Activated CD4-positive, alpha-beta T cell treated with anti-CD3 and anti-CD28 coated beads, Interleukin-2, amount 50 U/mL, for 4 hours (primary cell): Measurements from ENCODE around the gene HYAL1.

Source experiments
- DNase-seq, 2 experiments: peaks; one replicate each; pipeline ENCODE4 v3.0.0-alpha.2; 2020

HYAL1 gene

DNA sequence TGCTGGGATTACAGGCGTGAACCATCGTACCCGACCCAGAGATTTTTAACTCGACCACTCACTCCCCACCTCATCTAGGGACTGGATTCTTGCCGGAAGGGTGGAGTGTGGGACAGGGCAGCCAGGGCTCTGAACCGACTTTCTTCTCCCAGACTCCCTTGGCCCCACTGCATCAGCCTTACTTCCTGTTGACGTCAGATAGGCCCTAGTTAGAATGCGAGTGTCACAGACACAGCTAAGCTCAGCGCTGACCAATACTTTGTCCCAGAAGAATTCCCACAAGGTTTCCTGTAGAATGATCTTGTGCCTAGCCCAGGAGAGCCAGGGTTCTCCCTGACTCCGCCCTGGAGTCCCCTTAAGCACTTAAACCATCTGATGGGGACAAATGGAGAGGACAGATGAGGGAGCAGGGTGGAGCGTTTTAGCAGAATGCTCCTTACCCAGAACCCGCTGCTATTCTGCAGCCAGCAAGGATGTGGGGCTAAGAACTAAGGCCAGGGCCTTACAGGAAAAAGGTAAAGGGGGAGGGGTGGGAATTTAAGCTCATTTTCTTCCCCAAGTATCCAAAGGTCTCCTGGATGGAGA is 30.5 kb upstream of the HYAL1 start:
- no peak for DNase-seq

DNA sequence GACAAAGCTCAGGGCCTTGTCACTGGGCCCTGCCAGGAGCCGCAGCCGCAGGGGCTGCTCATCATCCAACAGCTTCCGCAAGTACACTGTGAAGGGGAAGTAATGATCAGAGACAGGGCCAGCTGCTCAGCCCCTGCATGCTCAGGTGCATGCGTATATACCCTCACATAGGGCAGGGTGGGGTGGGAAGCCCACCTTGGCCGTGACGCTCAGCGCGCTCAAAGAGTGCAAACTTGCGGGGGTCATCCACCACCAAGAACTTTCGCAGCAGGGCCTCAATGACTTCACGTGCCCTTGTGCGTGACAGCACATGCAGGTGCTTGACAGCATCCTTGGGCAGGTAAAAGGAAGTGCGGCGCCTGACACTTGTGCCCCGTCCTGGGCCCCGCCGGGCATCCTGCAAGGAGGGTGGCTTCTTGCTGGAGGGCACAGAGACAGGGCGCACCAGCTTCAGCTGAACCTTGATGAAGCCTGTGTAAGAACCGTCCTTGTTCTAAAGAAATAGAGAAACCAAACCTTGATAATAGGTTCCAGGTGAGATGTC is 28.1 kb upstream of the HYAL1 start:
- DNase-seq: no peak

DNA sequence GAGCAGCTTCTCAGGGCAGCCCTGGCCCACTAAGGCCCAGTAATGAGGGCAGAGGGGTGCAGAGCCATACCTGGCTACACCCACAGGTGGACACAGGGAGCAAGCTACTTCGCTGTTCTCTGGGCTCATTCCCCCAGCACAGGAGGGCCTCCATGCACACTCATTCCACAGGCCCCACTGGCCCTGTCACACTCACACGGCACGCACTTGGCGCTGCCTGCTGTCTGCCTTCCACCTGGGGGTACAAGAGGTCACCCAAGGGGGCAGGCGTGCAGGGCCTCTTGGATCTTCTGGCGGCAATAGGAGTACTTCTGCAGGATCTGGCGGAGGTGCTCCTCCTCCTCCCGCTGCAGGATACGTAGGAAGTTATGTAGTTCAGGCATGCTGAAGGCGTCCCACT is 27.0 kb upstream of the HYAL1 start:
- no peak for DNase-seq

DNA sequence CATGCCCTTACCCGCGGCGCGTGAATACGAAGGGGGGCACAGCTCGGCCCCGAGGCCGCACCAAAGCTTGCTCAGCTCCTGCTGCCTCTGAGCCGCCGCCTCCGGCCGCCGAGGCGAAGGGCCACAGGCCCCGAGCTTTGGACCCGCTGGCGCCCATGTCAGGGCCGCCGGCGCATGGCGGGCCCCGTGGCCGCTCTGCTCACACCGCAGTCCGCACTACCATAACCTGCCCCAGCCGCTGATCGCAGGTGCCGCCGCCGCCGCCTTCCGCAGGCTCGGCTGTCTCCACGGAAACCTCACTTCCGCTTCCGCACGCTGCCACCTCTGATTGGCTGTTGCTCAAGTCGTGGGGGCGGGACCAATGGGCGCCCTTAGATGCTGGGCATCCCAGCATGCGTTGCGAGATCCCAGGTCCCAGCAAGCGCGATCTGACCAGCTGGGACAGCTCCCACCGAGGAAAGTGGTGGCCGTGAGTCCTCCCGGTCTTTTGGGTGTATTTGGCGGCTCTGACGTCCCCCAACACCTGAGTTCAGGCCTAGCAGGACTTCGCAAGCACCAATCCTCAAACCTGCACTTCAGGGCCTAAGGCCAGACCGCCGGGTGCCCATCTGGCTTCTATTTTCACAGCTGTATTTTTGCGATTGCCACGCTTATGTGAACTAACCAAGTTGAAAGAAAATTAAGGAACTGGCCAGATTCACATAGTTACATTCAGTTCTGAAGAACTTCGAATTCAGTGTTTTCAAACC is 24.7 kb upstream of the HYAL1 start, which contains the start of gene TUSC2:
TUSC2 (minus strand) TSS at position 281 of the 749 bp plus-strand sequence; CDS start at position 157, 124 bp downstream.
- peak; percentile 92 to 93 for DNase-seq

DNA sequence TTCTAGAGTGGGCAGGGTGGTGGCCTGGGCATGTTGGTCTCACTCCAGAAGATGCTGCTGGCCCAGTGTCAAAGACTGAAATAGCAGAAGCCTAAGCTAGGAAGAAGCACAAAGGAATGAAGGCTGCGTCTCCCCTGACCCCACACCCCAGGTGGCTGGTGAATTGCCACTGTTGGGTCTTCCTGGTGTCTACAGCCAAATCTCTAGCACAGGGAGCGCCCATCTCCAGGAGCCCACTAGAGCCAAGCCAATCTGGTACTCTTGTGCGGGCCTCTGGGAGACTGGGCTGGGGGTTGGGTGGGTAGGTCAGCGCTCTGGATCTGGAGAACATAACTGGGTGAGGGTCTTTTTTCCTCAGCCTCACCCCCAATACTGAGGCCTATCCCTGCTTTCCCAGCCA is 23.8 kb upstream of the HYAL1 start:
- DNase-seq: no peak

DNA sequence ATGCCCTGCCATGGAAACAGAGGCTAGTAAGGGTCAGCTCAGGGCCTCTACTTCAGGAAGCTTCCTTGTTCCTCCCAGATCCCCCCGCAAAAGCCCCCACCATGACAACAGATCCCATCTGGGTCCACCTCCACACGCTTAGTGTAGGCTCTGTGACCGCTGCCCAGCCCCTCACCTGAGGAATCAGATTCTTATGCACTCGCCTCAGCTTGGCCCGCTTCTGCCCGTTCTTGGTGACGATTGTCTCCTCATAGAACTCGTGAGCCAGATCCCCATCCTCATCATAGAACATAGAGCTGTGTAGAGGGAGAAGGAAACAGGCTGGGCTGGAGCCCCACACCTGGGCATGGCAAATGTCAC is 22.8 kb upstream of the HYAL1 start:
- no peak for DNase-seq

DNA sequence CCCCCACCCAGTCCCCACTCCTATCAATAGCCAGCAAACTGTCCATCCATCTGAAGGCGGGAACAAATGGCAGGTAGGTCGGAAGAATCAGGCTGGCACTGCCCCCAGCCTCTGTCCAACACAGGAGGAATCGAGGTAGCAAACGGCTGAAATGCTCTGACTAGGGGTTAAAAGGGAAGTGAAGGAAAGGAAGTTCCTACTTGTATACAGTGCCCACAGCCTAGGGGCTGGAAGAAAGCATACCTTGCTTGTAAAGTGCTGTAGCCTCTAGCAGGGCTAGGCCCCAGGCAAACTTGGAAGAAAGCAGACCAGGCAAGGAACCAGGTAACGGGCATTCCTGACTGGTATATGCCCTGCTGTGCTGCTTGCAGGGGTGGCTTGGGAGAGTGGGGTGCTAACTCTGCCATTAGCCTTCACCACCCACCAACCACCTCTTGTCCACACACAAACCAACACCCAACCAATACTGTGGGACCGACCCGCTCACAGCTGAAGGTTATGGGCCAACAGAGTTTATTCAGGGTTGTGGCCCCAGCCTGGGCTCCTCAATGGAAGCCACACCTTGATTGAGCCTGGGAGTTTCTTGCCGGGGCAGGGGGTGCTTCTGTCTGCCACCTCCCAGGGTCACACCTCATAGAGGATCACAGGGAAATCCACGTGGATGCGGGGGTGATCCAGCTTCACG is 22.3 kb upstream of the HYAL1 start:
- DNase-seq: no peak

DNA sequence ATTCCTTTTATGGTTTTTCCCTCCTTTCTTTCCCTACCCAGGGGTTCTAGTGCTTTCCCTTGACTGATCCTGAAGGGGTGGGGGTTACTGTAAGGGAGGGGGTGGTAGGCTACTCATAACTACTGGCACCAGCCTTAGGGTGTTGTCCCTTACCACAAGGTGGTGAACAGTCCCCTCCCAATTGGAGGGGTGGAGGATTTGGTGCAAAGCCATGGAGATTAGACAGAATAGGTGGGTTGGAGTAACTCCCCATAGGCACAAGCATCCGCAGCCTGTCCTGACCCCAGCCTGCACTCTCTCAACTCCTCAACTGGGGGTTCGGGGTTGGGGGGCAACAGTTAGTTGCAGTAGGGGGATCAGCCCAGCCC is 21.7 kb upstream of the HYAL1 start:
- no peak for DNase-seq

DNA sequence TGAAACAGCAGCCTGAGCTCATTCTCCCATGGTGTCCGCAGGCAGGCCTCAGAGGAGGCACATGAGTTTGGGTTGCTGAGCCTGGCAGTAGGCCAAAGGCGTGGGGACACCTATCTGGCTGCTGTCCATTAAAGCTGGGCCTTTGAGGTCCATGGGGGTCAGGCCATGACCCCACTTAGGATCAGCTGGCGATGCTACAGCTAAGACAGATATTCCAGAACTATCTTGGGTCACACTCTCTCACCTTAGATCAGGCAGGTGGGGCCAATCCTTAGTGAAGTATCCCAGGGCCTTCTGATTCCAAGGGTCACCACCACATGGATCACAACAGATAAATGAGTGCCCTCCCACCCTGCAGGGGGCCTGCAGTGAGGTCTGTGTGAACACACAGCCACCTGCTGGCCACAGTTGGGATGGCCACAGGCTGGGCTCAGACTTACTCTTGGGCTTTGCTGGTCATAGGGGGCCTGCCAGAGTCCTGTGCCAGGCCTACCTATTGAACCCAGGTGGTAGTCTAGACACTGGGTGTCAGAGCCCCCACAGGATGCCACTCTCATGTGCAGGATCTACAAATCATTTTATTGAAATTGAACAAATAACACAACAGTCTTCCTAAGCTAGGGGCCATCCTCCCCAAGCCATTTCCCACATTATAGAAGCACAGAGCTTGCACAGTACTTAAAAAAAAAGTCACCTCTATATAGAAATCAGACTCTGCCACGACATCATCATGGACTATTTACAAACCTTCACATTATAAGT is 21.2 kb upstream of the HYAL1 start:
- peak; percentile 46 to 55 for DNase-seq

DNA sequence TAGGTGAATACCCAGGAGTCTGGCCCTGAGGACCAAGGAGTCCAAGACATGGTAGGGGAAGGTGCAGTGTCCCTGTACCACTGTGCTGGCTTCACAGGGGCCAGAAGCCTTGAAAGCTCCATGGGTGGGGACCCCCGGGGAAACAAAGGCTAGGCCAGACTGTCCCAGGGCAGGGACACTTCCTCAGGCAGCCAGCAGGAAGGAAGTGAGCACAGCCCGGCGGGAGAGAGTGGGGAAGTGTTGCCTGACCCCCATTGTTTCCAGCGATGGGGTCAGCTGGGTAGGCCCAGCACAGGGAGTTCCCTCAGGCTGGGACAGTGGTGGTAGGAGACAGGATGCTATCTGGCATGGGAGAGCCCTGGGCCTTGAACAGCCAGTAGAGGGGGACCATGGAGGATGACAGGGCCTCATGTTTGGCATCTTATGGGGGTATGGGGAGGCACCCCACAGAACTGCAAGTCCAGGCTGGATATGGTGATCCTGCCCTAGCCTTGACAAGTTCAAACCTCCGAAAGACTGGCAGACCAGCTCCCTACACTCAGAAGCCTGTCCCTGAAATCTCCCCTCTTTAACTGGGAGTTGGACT is 20.3 kb upstream of the HYAL1 start:
- DNase-seq: no peak

DNA sequence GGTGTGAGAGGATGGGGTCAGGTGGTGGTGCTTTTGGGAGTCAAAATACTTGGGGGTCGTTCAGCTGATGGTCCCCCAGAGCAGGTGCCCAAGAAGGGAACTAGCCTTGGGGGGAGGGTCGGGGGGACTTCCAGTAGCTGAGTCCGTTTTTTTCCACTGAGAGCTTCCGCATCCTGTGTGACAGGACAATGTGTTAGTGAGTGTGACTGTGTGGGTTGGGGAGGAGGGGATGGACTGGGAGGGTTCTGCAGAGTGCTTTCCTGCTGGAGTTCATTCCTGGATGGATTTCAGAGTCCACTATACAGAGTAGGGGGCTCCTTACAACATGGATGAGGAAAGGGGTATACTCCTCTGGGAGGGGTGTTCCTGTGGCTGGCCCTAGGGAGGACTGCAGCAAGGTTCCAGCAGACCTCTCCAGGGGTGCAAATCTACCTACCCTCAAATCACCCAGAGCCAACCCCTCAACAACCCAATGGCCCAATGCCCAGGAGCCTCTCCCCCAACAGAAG is 19.8 kb upstream of the HYAL1 start:
- DNase-seq: no peak

DNA sequence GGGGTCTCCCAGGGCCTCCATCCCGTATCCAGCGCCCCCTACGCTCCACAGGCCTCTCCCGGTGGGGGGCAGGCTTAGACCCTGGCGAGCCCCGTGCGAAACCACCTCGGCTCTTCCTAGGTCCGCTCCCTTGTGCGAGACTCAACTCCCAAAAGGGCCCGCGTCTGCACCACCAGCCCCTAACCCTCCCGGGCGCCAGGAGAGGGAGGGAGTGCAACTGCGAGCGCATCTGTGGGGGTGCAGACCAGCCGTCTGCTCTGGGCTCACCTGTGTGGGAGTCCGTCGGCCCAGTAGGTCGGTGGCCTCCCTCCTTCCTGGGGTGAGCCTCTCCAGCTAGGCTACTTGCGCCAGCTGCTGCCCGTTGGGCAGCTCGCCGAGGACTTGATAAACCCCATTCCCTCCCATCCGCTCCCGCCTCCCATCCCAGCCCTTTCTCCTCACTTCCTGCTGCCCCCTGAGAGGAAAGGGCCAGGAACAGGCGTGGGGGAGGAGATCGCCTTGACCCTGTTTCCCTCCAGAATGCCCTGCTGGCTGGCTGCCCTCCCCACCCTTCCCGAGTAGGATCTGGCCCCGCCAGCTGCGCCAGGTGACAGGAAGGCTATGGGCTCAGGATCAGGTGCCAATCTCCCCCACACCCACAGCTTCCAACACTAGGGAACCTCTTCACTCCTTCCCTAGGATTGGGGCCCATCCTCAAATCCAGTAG is 19.2 kb upstream of the HYAL1 start, which contains the start of gene HYAL2:
HYAL2 (minus strand) TSS at position 360 of the 706 bp plus-strand sequence. CDS start 2,256 bp downstream, outside the sequence.
- no peak for DNase-seq

DNA sequence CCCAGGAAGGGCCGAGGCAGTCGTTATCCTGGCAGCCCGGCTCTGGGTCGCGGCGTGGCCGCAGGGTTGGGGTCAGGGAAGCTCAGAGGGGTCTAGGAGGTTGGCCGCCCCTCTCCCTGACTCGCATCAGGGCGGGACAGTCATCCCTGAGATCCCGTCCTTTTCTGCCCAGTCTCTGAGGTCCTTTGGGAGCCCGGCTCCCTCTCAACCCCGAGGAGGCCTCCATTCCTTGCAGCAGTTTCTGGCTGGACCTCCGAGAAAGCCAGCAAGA is 18.7 kb upstream of the HYAL1 start:
- no peak for DNase-seq

DNA sequence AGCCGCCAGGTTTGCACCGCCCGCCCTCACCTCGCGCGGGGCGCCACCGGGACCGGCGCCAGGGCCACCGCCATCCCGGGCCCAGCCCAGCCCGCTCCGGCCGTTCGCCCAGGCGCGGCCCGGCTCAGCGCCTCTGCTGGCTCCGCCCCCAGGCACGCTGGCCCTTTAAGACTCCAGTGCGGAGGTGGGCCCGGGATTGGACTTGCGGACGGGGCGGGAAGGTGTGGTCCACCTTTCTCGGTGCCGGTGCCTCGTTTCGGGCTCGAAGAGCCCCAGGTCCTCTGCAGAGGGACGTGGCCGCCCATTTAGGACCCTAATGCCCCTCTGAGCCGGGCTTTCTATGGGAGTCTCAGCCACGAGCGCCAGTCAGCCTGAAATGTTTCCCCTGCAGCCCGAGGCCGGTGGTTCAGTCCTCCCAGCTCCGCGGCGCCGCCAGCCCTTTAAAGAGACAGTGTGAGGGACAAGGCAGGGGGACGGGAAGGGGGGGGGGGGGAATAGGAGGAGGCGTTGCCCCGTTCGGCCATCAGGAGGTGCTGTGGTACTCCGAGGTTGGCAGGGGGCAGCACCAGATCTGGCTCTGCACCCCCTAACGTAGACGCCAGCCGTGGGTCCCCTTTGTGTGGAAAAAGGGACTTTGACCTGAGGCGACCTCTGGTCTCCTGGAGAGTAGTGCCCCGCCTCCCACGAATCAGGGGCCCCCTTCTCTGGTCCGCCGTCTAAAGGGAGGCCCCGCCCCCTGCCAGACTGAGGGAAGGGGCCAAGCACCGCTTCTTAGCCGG is 18.2 kb upstream of the HYAL1 start:
- peak; percentile 75 for DNase-seq

DNA sequence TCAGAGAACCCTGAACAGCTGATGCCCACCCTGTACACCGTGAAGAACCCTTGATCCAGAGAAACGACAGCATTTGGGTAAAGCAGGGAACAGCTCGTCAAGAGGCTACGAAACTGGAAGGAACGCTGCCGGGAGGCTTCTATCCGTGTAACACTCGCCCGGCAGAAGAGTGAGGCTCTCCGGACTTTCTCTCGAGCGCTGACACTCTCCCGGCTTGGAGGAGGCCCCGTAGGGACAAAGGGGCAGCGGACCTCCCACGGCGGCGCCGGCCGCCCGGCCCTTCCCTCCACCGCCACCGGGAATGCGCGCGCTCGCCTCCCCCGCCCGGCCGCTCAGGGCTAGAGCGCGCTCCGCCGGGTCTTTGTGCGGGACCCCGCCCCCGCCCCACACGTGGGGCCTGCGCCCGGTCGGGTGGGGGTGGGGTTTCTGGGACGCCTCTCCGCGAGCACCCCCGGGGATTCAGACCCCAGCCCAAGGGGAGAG is 17.5 kb upstream of the HYAL1 start:
- DNase-seq: peak; percentile 44 to 58

DNA sequence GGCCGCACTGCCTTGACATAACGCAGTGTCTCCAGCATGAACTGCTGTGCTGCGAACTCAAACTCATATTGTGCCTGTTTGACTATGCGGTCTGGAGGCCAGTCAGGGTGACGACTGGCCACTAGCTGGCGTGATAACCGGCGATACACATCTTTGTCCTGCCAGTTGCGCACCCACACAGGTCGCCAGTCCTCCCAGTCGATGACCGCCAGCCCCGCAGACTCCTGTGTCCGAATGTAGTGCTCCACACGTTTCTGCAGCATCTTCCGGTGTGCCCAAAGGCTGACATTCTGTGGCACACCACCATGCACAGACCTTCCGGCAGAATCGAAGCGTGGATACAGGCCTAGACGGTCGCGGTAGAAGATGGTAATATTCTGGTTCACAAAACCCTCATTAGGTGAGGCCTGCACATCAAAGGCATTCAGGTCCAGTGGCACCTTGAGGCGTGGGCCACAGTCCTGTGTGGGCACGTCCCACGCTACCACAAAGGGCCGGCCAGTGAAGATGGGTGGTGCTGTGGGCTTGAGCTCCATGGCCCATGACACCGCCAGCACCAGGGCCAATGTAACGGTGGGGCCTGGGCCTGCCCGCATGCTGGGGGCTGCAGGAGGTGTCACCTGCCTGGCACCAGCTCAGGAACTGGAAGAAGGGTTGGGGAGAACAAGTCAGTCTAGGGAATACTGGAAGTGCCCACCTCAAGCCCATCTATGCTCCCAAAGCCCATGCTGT is 16.7 kb upstream of the HYAL1 start:
- no peak for DNase-seq

DNA sequence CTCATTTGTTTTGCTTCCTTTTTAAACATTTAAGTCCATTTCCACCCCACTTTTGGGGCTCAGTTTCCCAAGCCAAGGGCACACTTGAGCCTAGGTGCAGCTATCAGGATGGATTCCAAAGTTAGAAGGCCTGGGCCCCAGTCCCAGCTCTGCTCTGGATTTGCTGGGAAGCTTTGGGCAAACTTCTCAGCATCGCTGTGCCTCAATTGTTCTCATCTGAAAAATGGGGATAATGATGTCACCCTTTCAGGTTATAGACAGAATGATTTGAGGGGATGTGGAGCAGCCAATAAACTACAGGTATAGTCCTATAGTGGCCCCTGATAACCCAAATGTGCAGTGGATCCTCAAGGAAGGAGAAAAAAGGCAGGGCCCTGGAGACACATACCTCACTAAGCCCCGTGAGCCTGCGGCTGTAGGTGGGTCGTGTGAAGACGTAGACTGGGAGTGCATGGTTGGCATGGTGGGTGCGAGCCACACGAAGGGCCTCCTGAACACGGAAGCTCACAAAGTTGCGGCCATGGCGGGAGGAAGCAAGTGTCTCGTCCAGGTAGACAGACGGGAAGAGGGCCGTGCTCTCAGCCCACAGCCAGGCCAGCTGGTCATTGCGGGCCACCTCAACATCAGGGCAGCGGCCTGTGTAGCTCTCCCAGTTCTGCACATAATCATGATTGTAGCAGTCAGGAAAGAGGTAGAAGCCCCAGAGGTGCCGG is 16.0 kb upstream of the HYAL1 start:
- no peak for DNase-seq

DNA sequence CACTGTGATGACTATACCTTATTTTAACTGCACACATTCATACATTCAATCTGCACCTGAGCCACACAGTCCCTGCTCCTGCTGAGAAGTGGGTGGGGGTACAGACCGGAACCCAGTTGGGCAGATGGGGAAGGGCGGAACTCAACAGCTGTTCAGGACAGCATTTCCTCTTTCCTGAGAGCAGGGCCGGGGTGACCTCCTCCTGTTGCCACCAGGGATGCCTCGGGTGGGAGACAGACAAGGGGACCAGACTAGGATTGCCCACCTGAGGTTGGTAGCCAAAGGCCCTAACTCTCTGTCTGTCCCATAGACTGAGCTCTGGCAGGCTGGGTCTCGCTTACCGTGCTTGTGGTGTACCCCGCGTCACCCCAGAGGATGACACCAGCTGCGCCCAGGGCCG is 15.2 kb upstream of the HYAL1 start:
- DNase-seq: no peak

DNA sequence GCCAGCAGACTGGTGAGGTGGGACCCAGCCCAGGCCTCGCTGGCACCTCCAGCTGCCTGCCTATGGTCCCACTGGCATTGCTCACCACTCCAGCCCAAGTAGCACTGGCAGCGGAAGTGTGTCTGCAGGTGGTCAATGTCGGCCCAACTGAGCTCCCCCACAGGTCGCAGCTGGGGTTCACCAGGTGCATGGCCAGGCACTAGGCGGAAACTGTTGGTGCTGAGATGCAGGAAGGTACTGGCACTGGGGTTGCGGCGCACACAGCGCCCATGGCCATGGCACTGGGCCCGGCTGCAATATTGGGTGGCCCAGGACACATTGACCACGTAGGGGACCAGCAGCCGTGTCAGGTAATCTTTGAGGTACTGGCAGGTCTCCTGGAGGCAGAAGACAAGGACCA is 14.8 kb upstream of the HYAL1 start:
- no peak for DNase-seq

DNA sequence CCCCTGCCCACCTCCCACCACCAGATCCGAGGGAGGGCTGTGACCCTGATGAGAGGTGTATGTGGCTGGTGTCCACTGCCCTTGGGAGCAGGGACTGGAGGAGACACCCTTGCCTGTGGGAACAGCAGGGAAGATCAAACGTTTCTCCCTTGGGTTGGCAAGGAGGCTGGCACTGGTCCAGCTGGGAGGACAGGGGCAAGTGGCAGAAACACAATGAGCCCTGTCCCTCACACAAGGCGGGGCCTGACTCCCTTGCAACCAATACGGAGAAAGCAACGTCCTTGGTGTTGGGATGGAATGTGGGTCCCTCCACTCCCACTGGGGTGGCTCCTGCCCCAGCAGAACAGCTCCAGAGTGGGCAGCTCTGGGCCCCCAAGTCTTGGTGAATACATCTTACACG is 13.9 kb upstream of the HYAL1 start:
- DNase-seq: no peak
